Measurements from ENCODE around the gene SDK2. TPM values are rescaled to one million over a fixed set of nuclear protein-coding genes. Genes with fewer than 3 reads are reported as not detected.

Gene SDK2
- total RNA-seq, 1 donor from 2014 or later: 11.2 TPM

- no peaks in the 10 kb centered on the region for H3K9me3 ChIP-seq (ENCODE audit: insufficient read depth, low read depth, low read length)
- DNase-seq (ENCODE audit: low read depth) (no peak), FAIRE-seq (no peak)
- Mint-ChIP-seq H3K36me3 (ENCODE audit: low read depth, unreplicated experiment) (peaks cover 2% of the 10 kb centered on the region), H3K4me3 (ENCODE audit: unreplicated experiment) (no peak overlapping the region), H3K9me3 (ENCODE audit: unreplicated experiment) (peaks cover 2% of the 10 kb centered on the region), H3K4me1 (ENCODE audit: low read depth, unreplicated experiment) (peaks cover 6% of the 10 kb centered on the region), H3K27me3 (ENCODE audit: low read depth, unreplicated experiment) (peaks cover 13% of the 10 kb centered on the region), H3K27ac (ENCODE audit: unreplicated experiment) (no peak overlapping the region)
- H3K27ac ChIP-seq (ENCODE audit: low read depth, low read length): no peak overlapping the region
- no peaks in the 10 kb centered on the region for H3K79me2 ChIP-seq (ENCODE audit: insufficient read depth, low read length)
- H3K27me3 ChIP-seq (ENCODE audit: insufficient read depth, low read length): no peaks in the 10 kb centered on the region
- TF ChIP-seq CTCF (IDR thresholded peaks at IDR 0.05; ENCODE audit: insufficient read depth, low read depth, low read length) (no peak), EZH2 (IDR thresholded peaks at IDR 0.05; ENCODE audit: insufficient read depth, low read length) (no peak)
- H3K4me1 ChIP-seq (ENCODE audit: insufficient read depth, low read length): no peaks in the 10 kb centered on the region
- no peaks in the 10 kb centered on the region for H4K20me1 ChIP-seq (ENCODE audit: insufficient read depth, low read length)
- H3K9ac ChIP-seq (ENCODE audit: low read length): no peak overlapping the region
- no peak overlapping the region for H3K4me2 ChIP-seq (ENCODE audit: low read length)
- no peak overlapping the region for H2AFZ ChIP-seq (ENCODE audit: low read depth, low read length)
- no peak overlapping the region for H3K4me3 ChIP-seq (ENCODE audit: insufficient read depth, low read depth, low read length)
- H3K36me3 ChIP-seq (ENCODE audit: insufficient read depth, low read length): no peaks in the 10 kb centered on the region
These were observed 326.5 kb downstream of the SDK2 start for GRCh38 chr17:73317513-73318426.

GRCh38 chr17:73316919-73317505 is 327.2 kb downstream of the SDK2 start:
- Histone ChIP-seq H3K9ac (ENCODE audit: low read length) (no peak overlapping the region), H4K20me1 (ENCODE audit: insufficient read depth, low read length) (no peaks in the 10 kb centered on the region), H3K27me3 (ENCODE audit: insufficient read depth, low read length) (no peaks in the 10 kb centered on the region), H3K4me3 (ENCODE audit: insufficient read depth, low read depth, low read length) (no peak overlapping the region), H3K4me2 (ENCODE audit: low read length) (no peak overlapping the region), H2AFZ (ENCODE audit: low read depth, low read length) (no peak overlapping the region), H3K79me2 (ENCODE audit: insufficient read depth, low read length) (no peaks in the 10 kb centered on the region), H3K27ac (ENCODE audit: low read depth, low read length) (no peak overlapping the region), H3K9me3 (ENCODE audit: insufficient read depth, low read depth, low read length) (no peaks in the 10 kb centered on the region), H3K36me3 (ENCODE audit: insufficient read depth, low read length) (no peaks in the 10 kb centered on the region), H3K4me1 (ENCODE audit: insufficient read depth, low read length) (no peaks in the 10 kb centered on the region)
- FAIRE-seq (no peak), DNase-seq (ENCODE audit: low read depth) (no peak)
- TF ChIP-seq CTCF (IDR thresholded peaks at IDR 0.05; ENCODE audit: insufficient read depth, low read depth, low read length): no peak
- no peak for TF ChIP-seq EZH2 (IDR thresholded peaks at IDR 0.05; ENCODE audit: insufficient read depth, low read length)
- peaks cover 15% of the 10 kb centered on the region for H3K27me3 Mint-ChIP-seq (ENCODE audit: low read depth, unreplicated experiment)
- peaks cover 2% of the 10 kb centered on the region for H3K9me3 Mint-ChIP-seq (ENCODE audit: unreplicated experiment)
- H3K4me1 Mint-ChIP-seq (ENCODE audit: low read depth, unreplicated experiment): peaks cover 6% of the 10 kb centered on the region
- no peak overlapping the region for H3K4me3 Mint-ChIP-seq (ENCODE audit: unreplicated experiment)
- no peak overlapping the region for H3K27ac Mint-ChIP-seq (ENCODE audit: unreplicated experiment)
- H3K36me3 Mint-ChIP-seq (ENCODE audit: low read depth, unreplicated experiment): peaks cover 2% of the 10 kb centered on the region
